ENCODE data around the gene DNAJA4. TPM values are rescaled to one million over a fixed set of nuclear protein-coding genes. Genes with fewer than 3 reads are reported as not detected.
A peak's percentile ranks its signal among the peaks of the same experiment; 100 is the strongest.

Gene DNAJA4
- total RNA-seq, 1 donor from 2014 or later, result 17.9 TPM

DNA sequence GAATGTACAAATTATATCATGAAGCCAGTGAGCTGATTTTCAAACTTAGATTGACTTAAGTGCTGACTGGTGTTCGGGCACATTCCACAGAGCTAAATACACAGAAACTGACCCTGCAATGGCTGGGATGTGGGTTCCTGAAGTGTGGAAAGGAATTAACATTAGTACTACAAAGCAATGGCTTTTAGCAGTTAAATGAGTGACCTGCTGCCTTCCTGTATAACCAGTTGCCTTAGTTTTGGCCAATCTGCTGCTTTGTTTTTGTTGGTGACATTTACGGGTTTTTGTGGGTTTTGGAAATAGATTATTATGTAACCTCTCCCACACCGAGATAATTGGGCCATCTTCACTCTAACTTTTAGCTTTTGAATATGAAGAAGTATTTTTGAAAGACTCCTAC is 37.5 kb downstream of the DNAJA4 start:
- no peak overlapping the region for H3K27ac ChIP-seq
- intact Hi-C loops (cut with DNase I), result no loop called here
- peaks cover 22% of the 10 kb centered on the region for H3K27me3 ChIP-seq
- no peaks in the 10 kb centered on the region for H3K9me3 ChIP-seq
- H3K4me3 ChIP-seq, result no peak overlapping the region
- no peaks in the 10 kb centered on the region for H3K36me3 ChIP-seq
- DNase-seq (no peak), ATAC-seq (no peak)
- peaks cover 10% of the 10 kb centered on the region for H3K4me1 ChIP-seq
- TF ChIP-seq, protein P1, sequence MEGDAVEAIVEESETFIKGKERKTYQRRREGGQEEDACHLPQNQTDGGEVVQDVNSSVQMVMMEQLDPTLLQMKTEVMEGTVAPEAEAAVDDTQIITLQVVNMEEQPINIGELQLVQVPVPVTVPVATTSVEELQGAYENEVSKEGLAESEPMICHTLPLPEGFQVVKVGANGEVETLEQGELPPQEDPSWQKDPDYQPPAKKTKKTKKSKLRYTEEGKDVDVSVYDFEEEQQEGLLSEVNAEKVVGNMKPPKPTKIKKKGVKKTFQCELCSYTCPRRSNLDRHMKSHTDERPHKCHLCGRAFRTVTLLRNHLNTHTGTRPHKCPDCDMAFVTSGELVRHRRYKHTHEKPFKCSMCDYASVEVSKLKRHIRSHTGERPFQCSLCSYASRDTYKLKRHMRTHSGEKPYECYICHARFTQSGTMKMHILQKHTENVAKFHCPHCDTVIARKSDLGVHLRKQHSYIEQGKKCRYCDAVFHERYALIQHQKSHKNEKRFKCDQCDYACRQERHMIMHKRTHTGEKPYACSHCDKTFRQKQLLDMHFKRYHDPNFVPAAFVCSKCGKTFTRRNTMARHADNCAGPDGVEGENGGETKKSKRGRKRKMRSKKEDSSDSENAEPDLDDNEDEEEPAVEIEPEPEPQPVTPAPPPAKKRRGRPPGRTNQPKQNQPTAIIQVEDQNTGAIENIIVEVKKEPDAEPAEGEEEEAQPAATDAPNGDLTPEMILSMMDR (IDR thresholded peaks at IDR 0.05), result no peak

- DNase-seq, result no peak
- Histone ChIP-seq H3K4me1 (peaks cover 10% of the 10 kb centered on the region), H3K27ac (no peak overlapping the region), H3K4me3 (no peak overlapping the region), H3K27me3 (peaks cover 22% of the 10 kb centered on the region), H3K9me3 (no peaks in the 10 kb centered on the region), H3K36me3 (no peaks in the 10 kb centered on the region)
- no peak for ATAC-seq
- TF ChIP-seq, protein P1 (IDR thresholded peaks at IDR 0.05), result no peak
- intact Hi-C loops (cut with DNase I), result no loop called here
Measured at GRCh38 chr15:78302579-78303312, 38.4 kb downstream of the DNAJA4 start.

DNA sequence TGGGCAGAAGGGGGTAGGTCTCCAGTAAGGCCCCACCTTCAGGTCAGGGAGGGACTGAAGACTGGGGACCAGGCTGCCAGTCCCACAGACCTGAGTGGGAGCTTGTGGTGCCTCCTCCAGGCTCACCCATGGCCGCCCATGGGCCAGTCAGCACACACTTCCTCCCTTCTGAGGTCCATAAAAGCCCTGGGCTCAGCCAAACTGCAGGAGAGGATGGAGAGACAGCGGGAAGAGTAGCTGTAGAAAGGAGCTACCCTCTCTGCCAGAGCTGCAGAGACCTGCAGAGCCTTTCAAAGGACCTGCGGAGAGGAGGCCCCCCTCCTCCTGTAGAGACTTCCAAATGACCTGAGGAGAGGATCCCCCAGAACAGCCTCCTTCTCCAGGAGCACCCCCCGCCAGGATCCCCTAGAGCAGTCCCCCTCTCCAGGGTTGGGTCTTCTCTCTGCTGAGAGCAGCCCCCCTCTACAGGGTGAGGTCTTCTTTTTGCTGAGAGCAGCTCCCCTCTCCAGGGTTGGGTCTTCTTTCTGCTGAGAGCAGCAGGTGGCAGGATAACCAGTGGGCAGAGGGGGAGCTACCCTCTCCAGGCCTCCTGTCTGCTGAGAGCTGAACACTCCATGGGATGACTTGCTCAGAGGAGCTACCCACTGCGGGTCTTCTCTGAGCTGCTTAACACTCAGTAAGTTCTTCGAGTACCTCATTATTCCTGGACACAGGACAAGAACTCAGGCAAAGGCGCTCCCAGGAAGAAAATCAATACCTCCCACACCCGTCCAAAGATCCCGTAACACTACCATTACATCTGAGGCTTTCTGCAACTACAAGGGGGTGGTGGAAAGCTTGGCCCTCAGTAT is 40.1 kb downstream of the DNAJA4 start:
- intact Hi-C loops (cut with DNase I), result loop anchor here (5.0 kb wide), 1 partner anchor 118 kb away; no protein-coding TSS in a partner anchor
- Histone ChIP-seq H3K4me1 (peaks cover 3% of the 10 kb centered on the region), H3K9me3 (no peaks in the 10 kb centered on the region), H3K36me3 (no peaks in the 10 kb centered on the region), H3K27ac (no peak overlapping the region), H3K4me3 (no peak overlapping the region), H3K27me3 (peaks cover 22% of the 10 kb centered on the region)
- no peak for DNase-seq
- no peak for ATAC-seq
- TF ChIP-seq, protein P1 (IDR thresholded peaks at IDR 0.05), result no peak

- no peaks in the 10 kb centered on the region for H3K36me3 ChIP-seq
- TF ChIP-seq, protein P1 (IDR thresholded peaks at IDR 0.05), result no peak
- H3K27ac ChIP-seq, result no peak overlapping the region
- H3K27me3 ChIP-seq, result peaks cover 22% of the 10 kb centered on the region
- DNase-seq, result no peak
- no peaks in the 10 kb centered on the region for H3K9me3 ChIP-seq
- no peak for ATAC-seq
- intact Hi-C loops (cut with DNase I), result loop anchor here (5.0 kb wide), 1 partner anchor 116 kb away; no protein-coding TSS in a partner anchor
- no peak overlapping the region for H3K4me3 ChIP-seq
- H3K4me1 ChIP-seq, result peaks cover 3% of the 10 kb centered on the region
Measured at GRCh38 chr15:78306176-78306774, 41.9 kb downstream of the DNAJA4 start.

DNA sequence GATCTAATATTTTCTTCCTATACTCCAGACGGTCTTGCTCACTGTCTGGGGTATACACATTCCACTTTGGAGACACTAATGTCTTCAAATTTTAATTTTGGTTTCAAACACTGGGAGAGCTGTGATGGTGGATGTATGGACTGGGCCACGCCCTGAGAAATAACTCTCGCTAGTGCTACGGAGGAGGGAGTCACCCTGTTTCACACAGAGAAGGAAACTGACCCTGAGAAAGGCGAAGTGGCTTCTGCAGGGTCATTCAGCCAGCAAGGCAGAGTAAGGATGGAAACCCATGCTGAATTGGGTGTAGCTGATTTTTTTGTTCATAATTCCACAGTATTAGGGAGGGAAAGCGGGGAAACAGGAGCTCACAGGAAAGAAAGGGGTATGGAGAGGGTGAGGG is 43.6 kb downstream of the DNAJA4 start:
- ATAC-seq, result peak; percentile 7
- no peak for DNase-seq
- Histone ChIP-seq H3K4me3 (no peak overlapping the region), H3K4me1 (peaks cover 3% of the 10 kb centered on the region), H3K9me3 (no peaks in the 10 kb centered on the region), H3K27me3 (peaks cover 22% of the 10 kb centered on the region), H3K36me3 (no peaks in the 10 kb centered on the region), H3K27ac (no peak overlapping the region)
- TF ChIP-seq, protein P1 (IDR thresholded peaks at IDR 0.05), result no peak
- intact Hi-C loops (cut with DNase I), result loop anchor here (5.0 kb wide), 1 partner anchor 114 kb away; no protein-coding TSS in a partner anchor

Measured in upper lobe of right lung (tissue), 1 donor.